ENCODE results near the gene PRMT3. TPM values are rescaled to one million over a fixed set of nuclear protein-coding genes. Genes with fewer than 3 reads are reported as not detected.

PRMT3 gene
- total RNA-seq, 1 experiment from 2014 or later, result 22.6 TPM

DNA sequence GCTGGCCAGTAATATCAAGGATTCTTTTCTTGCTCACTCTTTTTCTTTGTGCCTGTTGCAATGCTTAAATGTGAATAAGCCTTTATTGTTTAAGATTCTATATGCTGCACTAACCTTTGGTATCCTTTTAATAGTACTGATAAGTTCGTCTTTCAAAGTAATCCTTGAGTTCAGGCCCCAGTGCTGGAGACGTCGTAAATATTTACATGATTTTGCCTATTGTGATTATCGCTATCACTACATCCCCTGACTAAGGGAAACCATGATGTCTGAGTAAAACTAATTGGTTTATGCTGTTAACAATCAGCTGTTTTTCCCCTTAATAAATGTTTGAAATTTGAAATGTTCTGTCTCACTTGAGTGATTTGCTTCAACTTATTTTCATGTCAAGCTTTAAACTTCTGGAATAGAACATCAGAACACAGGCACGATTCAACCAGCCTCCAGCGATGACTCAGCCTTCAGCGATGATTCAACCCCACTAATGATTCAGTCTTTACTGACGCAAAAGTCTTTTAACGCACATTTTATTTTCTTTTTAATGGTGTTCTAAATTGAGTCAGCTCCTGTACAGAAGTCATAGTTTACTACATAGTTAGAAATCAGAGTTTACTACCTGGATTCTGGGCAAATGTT is 20.1 kb upstream of the PRMT3 start:
- no peak overlapping the region for H2AFZ ChIP-seq (ENCODE audit: low read length)
- H3K27ac Mint-ChIP-seq, result 0 out of 7 replicates have a peak overlapping the region, but pooled peaks of 1 of the 3 experiments have one; percentile 65

More for the DNA sequence above, 20.1 kb upstream of the PRMT3 start:
- no peak overlapping the region for H3K14ac ChIP-seq (ENCODE audit: insufficient read depth, low read length)
- no peak overlapping the region for H2AK5ac ChIP-seq (ENCODE audit: insufficient read length, low read length)
- no peak overlapping the region for H3K27ac ChIP-seq (ENCODE audit: insufficient read length, low read depth, low read length)
- no peaks in the 10 kb centered on the region for H3K79me1 ChIP-seq (ENCODE audit: insufficient read depth, low read depth, low read length, poor library complexity, severe bottlenecking)
- peaks cover 10% of the 10 kb centered on the region; the same call in 1 of the 2 replicates for H3K4me1 ChIP-seq (ENCODE audit: insufficient read depth, low read length)
- no peak overlapping the region for H3K9ac ChIP-seq (ENCODE audit: extremely low read depth, insufficient read length, low read length)
- peaks cover 7% of the 10 kb centered on the region for H3K23me2 ChIP-seq (ENCODE audit: insufficient read length, low read depth, low read length, poor library complexity, severe bottlenecking)
- no peak overlapping the region for H3K4me2 ChIP-seq (ENCODE audit: insufficient read depth, insufficient read length, low read length)
- peaks cover 0 to 2% of the 10 kb centered on the region in 2 experiments; a peak in 1 of 5 replicates for H3K9me3 Mint-ChIP-seq
- no peak overlapping the region for H2BK15ac ChIP-seq (ENCODE audit: low read depth, low read length)
- H3K56ac ChIP-seq (ENCODE audit: insufficient read length, low read depth, low read length), result no peak overlapping the region
- no peak overlapping the region for H2BK5ac ChIP-seq (ENCODE audit: insufficient read length, low read length)
- H3K4me1 Mint-ChIP-seq, result peaks cover 38% of the 10 kb centered on the region in 2 experiments
- no peak overlapping the region for H3K4ac ChIP-seq (ENCODE audit: low read depth, low read length)
- no peak overlapping the region; a peak in 1 of 5 replicates for H3K4me3 Mint-ChIP-seq
- H3T11ph ChIP-seq (ENCODE audit: low read length), result no peak overlapping the region
- no peak overlapping the region for H3K18ac ChIP-seq (ENCODE audit: insufficient read length, low read depth, low read length)
- H3K27me3 ChIP-seq (ENCODE audit: insufficient read depth, low read length), result peaks cover 9% of the 10 kb centered on the region; the same call in 1 of the 2 replicates
- H3K9me3 ChIP-seq (ENCODE audit: control insufficient read depth, low read depth, low read length), result no peaks in the 10 kb centered on the region
- H4K20me1 ChIP-seq (ENCODE audit: control insufficient read depth, insufficient read depth, insufficient read length), result no peaks in the 10 kb centered on the region
- no peak overlapping the region for H2BK120ac ChIP-seq (ENCODE audit: low read depth, low read length, poor library complexity, severe bottlenecking)
- H2BK12ac ChIP-seq (ENCODE audit: insufficient read length, low read depth, low read length), result no peak overlapping the region
- no peak overlapping the region for H3K23ac ChIP-seq (ENCODE audit: insufficient read length, low read depth, low read length)
- H4K91ac ChIP-seq (ENCODE audit: insufficient read length, low read depth, low read length), result no peak overlapping the region
- no peak overlapping the region for H4K8ac ChIP-seq (replicated peaks; ENCODE audit: insufficient read length, low read depth, low read length)
- no CpG with 5 or more reads among the region's 9 CpGs for WGBS (ENCODE audit: extremely low coverage, insufficient read length, low lambda C conversion rate)
- TF ChIP-seq CTCF (conservative IDR thresholded peaks at IDR 0.05), result no peak
- peaks cover 0 to 4% (median under 1%) of the 10 kb centered on the region in 3 experiments; a peak in 3 of 7 replicates for H3K36me3 Mint-ChIP-seq (ENCODE audit: insufficient read depth in 1 of 3, low read depth in 3 of 3)
- no peak for DNase-seq
- no peaks in the 10 kb centered on the region for H3K79me2 ChIP-seq (ENCODE audit: insufficient read depth, low read length)
- no peak overlapping the region for H4K5ac ChIP-seq (ENCODE audit: insufficient read length, low read depth, low read length)
- peaks cover 21% of the 10 kb centered on the region for H3K27me3 Mint-ChIP-seq (ENCODE audit: low read depth)
- no peak overlapping the region for H2BK20ac ChIP-seq (ENCODE audit: low read depth, low read length, poor library complexity, severe bottlenecking)
